NCI-H82 treated with DMSO at 0.1 percent for 48 hours (cell line): Measurements from ENCODE around the gene GAB2.
"Not testable (repeated sequence)": the region's sequence is repeated elsewhere in the genome, so short reads cannot be mapped to it uniquely, and the experiment has no call there.

Experiments
- DNase-seq: peaks from one replicate; lab custom pipeline; 2025; ENCODE audit not compliant: unreplicated experiment; lab: John Stamatoyannopoulos, UW

Gene GAB2

DNA sequence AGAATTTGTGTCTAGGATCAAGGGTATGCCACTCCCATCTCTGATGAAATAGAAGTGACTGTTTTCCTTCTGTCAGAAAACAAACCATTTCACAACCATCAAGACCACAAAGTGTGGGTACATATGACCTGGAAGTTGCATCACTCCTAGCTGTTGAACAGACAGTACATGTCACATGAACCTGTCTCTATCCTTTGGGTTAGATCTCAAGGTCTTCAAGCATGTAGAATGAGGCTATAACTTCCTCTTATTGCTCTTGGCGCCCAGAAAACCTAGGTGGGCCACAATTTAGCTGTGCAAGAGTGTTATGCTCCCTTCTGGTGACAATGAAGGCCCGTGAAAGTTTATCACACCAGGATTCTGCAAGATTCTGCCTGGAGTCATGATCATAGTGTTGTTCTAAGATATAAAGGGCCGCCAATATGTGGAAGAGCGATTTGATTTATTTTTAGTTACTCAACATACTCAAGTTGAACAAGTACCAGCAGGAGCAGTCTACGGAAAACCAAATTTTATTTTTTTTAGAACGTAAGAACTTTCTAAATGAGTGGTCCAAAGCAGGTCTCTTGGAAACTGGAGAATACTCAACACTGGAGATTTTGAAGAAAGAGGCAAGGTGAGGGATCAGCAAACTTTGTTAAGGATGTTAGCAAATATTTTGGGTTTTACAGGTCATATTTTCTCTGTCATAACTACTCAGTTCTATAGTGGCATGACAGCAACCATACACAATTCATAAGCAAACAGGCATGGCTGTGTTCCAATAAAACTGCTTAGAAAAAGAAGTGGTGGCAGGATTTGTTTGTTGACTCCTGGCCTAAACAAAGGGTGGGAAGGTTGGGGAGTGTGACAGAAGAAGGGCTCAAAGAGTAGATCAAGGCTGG lies 127.1 kb downstream of the GAB2 start:
- no peak for DNase-seq

DNA sequence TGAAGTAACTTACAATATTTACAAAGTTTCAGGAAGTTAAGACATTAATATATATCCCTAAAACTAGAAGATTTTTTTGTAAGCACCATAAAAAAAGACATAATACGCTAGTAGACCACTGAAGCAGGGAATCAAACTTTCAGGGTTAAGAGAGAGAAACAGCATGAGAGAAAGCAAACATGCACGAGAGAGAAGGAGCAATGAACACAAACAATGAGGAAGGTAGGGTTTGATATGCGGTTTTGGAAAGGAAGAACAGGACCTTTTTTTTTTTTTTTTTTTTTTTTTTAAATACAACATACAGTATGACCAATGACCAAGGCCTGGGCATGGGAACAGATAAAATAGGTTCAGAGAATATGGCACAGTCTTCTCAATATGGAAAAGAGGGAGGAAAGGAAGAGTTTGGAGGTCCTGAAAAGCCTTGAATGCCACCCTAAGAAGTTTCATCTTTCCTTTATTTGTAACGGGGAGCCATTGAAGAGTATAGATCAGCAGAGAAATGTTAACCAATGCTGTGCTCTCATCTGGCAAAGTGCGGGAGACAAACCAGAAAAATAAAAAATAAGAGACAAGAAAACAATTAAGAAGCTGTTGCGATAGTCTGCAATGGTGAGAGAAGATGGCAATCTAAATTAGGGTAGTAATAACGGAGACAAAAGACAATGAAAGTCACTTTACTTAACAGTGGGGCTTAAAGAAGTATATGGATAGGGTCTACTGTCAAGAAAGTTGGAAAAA lies 127.9 kb downstream of the GAB2 start:
- DNase-seq = no peak

DNA sequence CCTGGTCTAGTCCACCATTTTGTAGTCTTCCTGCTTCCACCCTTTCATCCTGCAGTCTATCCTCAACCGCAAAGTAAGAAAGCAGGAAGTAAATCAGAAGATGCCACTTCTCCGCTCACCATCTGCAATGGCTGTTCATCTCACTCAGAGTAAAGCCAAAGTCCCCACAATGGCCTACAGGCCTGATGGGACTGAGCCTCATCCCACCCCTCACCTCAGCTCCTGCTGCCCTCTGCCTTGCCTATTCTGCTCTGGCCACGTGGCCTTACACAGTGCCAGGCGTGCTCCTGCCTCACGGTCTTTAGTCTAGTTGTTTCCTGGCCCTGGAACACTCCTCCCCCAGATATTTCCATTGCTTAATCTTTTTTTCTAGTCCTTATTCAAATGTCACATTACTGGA lies 133.4 kb downstream of the GAB2 start:
- DNase-seq = no peak

DNA sequence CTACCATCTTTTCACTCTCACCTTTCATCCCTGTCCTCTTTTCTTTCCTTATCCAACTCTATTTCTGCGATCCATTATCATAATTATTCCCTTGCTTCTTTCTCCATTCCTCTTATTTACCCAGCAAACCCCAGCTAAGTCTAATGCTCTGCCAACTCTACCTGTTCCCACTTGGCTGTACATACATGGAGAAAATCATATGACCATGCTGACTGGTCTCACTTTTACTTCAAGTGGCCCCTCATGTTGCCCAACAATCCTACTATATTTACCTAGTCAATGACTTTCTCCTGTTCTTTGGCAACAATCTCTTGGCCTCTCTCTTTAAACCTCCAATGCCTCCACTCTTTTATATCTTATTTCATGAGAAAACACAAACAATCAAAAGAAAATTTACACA lies 134.8 kb downstream of the GAB2 start:
- DNase-seq = no peak

DNA sequence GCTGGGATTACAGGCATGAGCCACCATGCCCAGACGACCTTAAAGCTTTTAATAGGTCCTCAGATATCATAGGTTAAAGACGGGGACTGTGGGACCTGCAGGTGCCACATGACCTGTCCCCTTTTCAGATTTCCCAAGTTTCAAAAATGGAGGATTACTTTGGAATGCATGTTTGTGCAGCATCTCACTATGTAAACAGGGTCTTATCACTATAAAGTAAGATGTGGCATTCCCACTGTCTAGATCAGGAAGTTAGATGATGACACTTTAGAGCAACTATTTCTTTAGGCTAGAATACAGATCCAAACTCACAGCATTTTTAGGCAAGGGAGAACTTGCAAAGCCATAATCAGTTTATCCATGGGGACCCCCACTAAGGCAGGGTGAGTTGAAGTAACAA lies 136.1 kb downstream of the GAB2 start:
- DNase-seq = no peak

DNA sequence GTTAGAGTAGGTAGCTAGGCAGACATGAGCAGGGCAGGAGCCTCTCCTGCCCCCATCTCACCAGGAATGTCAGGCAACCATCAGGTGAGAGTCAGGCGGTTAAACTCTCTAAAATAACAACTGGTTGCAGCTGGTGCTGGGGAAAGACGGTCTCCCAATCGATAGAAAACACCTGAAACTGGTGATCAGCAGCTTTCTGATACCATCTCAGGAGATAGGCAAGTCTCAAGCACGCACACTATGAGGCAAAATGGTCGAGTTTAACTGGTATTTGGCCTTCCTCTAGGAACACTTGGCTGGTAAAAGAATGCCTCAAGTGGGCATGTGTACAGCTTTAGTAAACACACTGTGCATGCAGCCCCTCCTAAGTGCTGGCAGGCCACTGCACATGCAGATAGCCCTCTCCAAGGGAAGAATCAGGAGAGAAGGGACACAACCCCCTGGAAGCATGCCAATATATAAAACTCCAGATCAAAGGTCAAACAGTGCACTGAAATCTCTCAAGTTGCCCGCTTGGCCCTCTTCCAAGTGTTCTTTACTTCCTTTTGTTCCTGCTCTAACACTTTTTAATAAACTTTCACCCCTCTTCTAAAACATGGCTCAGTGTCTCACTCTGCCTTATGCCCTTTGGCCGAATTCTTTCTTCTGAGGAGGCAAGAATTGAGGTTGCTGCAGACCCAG lies 140.2 kb downstream of the GAB2 start:
- DNase-seq = no peak

DNA sequence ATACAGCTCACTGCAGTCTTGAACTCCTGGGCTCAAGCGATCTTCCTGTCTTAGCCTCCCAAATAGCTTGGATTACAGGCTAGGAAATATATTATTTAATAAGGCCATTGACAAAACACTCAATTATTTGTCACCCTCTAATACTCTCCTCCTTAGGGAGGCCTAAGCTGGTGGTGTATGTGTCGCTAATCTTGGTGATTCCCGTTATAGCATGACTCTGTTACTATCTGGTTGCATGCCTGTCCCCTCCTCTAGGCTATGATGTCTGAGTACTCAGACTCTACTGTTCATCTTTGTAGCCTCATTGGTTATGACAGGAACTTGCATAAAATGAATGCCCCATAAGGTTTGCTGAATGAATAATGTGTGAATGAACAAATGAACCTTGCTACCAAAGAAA lies 141.3 kb downstream of the GAB2 start:
- DNase-seq = no peak

DNA sequence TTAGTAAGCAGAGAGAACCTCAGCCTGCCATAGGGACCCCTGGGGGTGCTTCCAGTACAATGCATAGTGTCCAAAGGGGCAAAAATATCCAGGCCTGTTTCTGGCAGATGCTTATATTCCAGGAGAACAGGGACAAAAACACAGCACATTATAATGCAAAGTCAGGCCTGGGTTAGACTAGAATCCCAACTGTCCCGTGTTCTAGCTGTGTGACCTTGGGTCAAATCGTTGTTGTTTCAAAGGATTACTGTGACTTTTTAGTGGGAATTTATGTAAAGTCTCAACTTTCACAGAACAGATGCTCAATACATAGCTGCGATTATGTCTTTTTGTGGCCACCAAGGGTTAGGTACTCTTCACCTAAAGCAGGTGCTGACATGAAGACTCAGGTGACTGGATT lies 142.9 kb downstream of the GAB2 start:
- DNase-seq = no peak

DNA sequence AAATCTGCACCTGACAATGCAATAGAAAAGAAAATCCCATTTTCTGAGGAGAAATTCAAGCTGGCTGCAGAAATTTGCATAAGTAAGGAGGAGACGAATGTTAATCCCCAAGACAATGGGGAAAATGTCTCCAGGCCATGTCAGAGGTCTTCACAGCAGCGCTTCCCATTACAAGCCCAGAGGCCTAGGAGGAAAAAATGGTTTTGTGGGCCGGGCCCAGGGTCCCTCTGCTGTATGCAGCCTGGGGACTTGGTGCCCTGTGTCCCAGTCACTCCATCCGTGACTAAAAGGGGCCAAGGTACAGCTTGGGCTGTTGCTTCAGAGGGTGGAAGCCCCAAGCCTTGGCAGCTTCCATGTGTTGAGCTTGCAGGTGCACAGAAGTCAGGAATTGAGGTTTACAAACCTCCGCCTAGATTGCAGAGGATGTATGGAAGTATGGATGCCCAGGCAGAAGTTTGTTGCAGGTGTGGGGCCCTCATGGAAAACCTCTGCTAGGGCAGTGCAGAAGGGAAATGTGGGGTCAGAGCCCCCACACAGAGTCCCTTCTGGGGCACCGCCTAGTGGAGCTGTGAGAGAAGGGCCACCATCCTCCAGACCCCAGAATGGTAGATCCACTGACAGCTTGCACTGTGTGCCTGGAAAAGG lies 144.9 kb downstream of the GAB2 start:
- DNase-seq = not testable (repeated sequence)

DNA sequence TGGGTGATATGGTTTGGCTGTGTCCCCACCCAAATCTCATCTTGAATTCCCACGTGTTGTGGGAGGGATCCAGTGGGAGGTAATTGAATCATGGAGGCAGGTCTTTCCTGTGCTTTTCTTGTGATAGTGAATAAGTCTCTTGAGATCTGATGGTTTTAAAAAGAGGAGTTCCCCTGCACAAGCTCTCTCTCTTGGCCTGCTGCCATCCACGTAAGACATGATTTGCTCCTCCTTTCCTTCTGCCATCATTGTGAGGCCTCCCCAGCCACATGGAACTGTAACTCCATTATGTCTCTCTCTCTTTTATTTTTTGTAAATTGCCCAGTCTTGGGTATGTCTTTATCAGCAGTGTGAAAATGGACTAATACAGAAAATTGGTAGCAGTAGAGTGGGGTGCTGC lies 145.8 kb downstream of the GAB2 start:
- DNase-seq = not testable (repeated sequence)

DNA sequence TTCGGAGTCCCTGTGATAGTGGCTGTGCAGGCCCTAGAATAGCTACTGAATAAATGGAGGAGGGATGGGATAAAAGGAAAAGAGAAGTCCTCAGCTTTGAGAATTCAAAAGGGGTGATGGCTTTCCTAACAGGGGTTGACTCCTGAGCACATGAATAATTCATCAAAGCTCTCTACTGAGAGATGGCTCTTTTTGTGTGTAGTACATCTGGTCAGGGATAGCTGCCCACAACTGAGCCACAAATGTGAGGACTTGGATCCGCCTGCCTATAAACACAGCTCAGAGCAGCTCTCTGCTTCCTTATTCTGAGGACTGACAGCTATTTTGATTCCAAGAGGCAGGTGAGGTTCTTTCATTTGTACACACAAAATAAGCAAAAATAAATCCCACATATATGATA lies 146.6 kb downstream of the GAB2 start:
- no peak for DNase-seq

DNA sequence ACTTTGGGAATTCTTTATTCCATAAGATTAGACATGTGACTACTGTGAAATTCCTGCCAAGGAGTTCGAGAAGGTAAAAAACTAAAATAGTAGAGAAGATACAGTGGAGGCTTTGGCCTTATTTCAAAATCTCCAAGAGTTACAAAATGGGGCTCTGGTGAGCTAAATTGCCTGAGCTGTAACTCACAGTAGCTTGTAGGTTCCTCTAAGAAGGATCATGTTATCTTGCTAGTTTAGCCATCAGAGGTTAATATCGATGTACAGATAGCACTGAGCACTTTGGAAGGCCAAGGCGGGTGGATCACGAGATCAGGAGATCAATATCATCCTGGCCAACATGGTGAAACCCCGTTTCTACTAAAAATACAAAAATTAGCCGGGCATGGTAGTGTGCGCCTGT lies 147.8 kb downstream of the GAB2 start:
- no peak for DNase-seq

DNA sequence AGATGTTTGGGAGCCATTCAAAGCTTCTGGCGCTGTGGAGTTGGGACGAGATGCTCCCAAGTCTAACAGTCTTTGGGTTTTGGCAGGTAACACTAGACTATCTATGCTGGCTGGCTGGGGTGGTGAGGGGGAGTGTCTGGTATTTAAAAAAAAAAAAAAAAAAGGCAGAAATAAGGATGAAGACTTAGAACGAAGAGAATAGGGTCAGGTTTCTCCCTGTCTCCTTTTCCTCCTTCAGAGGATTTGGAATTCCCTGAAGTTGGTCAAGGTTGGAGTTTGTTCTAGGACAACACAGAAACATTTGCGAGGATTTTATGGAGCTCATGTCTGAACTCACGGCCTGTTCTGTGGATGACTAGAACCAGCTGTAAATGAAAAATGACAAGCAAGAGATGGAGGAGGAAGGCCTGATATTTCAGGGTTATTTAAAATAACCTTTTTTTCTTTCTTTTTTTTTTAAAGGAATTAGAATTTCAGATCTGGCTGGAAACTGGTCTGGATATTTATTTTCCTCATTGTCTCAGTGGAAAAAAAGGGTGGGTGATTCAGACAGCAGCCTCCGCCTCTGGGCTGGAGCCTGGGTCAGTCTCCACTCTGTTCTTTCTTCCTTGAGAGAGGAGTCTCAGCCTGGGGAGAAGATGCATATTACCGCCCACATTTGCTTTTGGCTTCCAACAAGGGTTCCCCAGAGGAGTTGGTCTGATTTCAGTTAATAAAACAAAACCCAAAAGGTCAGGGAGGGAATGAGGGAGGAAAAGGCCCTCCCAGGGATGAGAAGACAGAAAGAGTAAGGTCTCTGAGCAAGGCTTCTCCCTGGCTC lies 148.8 kb downstream of the GAB2 start:
- no peak for DNase-seq

DNA sequence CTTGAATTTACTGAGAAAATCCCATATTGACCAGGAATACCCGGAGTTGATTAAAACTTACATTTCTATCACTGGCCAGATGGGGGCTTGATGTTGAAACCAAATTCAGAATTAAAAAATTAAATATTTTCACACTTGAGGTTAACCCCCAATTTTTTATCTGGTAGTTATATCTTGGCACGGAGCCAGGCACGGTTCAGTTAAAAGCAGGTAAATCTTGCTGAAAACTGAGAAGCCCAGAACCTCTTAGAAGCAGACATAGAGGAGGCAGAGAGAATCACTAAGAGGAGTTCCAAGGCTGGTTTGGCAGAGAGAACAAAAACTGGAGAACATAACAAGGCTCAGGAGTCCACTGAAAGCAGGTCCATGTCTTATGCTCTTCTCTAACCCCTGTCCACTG lies 151.2 kb downstream of the GAB2 start:
- DNase-seq = no peak

DNA sequence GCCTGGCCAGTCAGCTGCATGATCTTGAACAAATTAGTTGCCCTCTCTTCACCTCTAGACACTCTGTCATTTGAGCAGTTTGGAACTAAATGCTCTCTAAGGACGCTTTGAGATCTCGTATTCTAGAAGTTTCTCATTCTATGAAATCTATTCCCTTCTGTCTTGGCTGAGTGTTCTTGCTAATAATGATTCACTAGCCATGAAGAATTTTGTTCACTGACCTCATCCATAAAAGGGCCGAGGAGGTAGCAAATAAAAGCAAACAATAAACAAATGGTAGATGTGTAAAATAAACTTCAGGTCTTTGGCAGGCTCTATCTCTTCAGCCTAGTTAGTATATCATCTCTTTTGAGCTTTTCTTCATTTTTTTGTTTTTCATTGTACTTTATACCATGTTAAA lies 152.3 kb downstream of the GAB2 start:
- DNase-seq = no peak

DNA sequence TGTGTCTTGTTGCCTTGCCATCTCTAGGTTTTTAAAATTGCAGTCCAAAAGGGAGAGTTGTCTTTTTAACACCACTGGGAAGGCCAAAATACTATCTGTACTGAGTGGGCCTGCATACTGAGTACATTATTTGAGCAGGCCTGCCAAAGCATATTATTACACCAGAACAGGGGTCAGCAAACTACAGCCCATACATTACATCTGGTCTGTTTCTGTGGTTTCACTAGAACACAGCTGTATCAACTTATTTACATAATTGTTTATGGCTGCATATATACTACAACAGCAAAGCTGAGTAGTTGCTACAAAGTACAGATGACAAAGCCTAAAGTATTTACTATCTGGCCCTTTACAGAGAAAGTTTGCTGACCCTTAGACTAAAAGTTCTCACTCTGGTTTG lies 154.9 kb downstream of the GAB2 start:
- DNase-seq = no peak

DNA sequence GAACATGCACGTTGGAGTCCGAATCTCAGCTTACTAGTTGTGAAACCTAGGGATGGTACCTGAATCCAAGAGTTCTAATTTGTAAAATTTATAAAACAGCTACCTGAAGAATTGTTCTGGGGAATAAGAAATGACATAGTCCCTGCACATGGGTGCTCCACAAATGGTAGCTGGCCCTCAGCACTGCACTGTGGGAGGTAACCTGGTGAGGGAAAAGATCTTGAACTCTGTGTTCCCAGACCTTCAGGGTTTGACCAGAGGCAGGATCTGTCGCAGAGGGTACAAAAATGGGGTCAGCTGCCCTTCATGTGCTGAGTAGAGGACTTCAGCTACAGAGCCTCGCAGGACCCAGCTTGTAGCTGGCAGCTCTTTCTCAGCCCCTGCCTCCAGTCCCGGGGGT lies 155.4 kb downstream of the GAB2 start:
- no peak for DNase-seq

DNA sequence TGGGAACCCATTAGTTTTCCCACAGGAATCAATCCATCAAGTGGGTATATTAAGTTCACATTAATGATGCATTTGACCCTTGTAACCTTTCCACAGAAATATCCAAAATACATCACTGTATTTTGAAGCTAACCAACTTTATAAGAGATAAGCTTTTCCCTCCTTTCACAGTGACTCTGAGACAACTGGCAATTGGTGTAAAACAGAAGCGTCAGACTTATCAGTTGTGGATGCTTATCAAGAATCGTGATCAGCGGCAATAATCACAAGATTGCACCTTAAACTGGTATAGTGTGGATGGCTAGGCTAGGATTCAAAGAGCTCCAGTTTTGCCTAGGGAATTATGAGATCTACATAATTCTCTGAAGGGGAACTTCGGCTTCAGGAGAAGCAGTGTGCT lies 155.8 kb downstream of the GAB2 start:
- DNase-seq = no peak

DNA sequence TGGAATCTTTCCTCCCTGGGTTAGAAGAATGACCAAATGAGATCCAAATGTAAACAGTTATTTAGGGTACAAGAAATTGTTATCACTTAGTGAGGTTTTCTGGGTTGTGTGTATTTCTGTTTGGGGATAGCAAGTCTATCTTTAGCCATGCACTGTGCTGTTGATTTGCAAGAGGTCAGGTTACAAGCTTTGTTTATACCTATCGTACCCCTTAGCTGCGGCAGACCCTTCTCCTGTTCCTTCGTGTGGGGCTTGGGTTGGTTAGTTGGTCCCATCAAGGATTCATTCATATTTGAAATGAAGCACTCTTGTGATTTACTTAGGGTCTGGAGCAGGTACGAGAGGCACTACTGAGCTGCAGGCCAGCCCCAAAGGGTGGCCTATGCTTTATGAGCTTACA lies 156.3 kb downstream of the GAB2 start:
- DNase-seq = no peak

DNA sequence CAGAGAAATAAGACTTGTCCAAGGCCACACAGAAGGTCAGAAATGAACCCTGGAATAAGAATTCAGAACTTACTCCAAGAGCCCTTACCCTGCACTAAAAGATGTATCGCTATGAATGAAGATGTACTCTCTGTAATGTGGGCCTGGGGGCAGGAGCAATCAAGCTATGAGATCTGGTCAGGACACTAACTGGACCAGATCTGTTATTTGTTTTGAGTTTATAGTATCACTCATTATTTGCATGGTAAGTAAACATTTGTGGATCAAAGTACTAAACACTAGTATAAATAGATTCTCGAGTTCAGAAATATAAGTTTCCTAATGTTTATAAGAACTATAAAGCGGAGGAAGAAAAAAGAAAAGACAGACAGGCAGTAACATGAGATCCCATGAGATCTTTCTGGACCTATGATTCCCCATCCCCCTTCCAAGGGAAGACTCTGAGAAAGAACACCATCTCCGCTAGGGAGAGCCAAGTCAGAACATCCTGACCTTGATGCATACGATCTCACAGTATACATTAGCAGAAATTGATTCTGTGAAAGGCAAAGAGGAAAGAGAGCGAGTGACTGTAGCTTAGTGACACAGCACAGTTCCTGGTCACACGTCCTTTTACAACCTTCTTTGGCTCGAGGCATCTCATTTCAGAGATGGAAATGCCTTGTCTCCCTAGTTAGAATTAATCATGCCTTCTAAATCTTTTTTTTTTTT lies 157.7 kb downstream of the GAB2 start:
- no peak for DNase-seq
